GM23338 (cell line): ENCODE results near the gene HRK. TPM values are rescaled to one million over a fixed set of nuclear protein-coding genes. Genes with fewer than 3 reads are reported as not detected.

Experiments
- ATAC-seq: fragments of 200-7000 bp; cut with Tn5 transposase; 3 replicates; pipeline ENCODE4 v1.9.1; 2020
- DNase-seq: peaks from one replicate; pipeline ENCODE4 v3.0.0-alpha.2; 2015; ENCODE audit warnings: low spot score
- H2AFZ ChIP-seq: fragments of 200-600 bp; sonication (generic); 2 replicates; pipeline ENCODE4 v1.8.0; 2016; ENCODE audit warnings: antibody characterized with exemption, mild to moderate bottlenecking, moderate library complexity
- H3F3A ChIP-seq: fragments of 200-600 bp; sonication (generic); replicated peaks from 2 replicates; pipeline ENCODE4 v1.8.0; 2017; ENCODE audit warnings: antibody characterized with exemption, mixed run types, low read depth
- H3K27ac ChIP-seq: fragments of 200-600 bp; sonication (generic); 2 replicates; pipeline ENCODE4 v1.6.1; 2016; ENCODE audit warnings: low read depth
- H3K27me3 ChIP-seq: fragments of 200-600 bp; sonication (generic); 2 replicates; pipeline ENCODE4 v1.8.0; 2016; ENCODE audit warnings: mild to moderate bottlenecking, mixed run types, moderate library complexity; ENCODE audit not compliant: insufficient read depth
- H3K36me3 ChIP-seq: fragments of 200-600 bp; sonication (generic); 2 replicates; pipeline ENCODE4 v1.8.0; 2016; ENCODE audit warnings: mild to moderate bottlenecking; ENCODE audit not compliant: insufficient read depth
- H3K4me1 ChIP-seq: fragments of 200-600 bp; sonication (generic); 2 replicates; pipeline ENCODE4 v1.8.0; 2016; ENCODE audit warnings: mild to moderate bottlenecking, moderate library complexity; ENCODE audit not compliant: insufficient read depth
- H3K4me2 ChIP-seq: fragments of 200-600 bp; sonication (generic); 2 replicates; pipeline ENCODE4 v1.7.1; 2017; ENCODE audit warnings: mixed run types
- H3K4me3 ChIP-seq: fragments of 200-600 bp; sonication (generic); 2 replicates; pipeline ENCODE4 v1.6.1; 2016; ENCODE audit warnings: mixed run types
- H3K79me2 ChIP-seq: fragments of 200-600 bp; sonication (generic); replicated peaks from 2 replicates; pipeline ENCODE4 v1.8.0; 2017; ENCODE audit warnings: mild to moderate bottlenecking; ENCODE audit not compliant: insufficient read depth
- H3K9me2 ChIP-seq: fragments of 200-600 bp; sonication (generic); 2 replicates; pipeline ENCODE4 v1.8.0; 2017; ENCODE audit not compliant: insufficient read depth
- H4K20me1 ChIP-seq: fragments of 200-600 bp; sonication (generic); replicated peaks from 2 replicates; pipeline ENCODE4 v1.8.0; 2017; ENCODE audit warnings: mild to moderate bottlenecking; ENCODE audit not compliant: insufficient read depth
- H3K27ac Mint-ChIP-seq: 2 replicates; pipeline ENCODE4 v1.8.0; 2020; ENCODE audit warnings: inconsistent platforms, mild to moderate bottlenecking, moderate library complexity, mixed read lengths
- H3K27me3 Mint-ChIP-seq: 3 replicates; pipeline ENCODE4 v1.8.0; 2022; ENCODE audit warnings: low read depth, mild to moderate bottlenecking, moderate library complexity, mixed read lengths, inconsistent platforms; ENCODE audit not compliant: insufficient read depth, poor library complexity
- H3K36me3 Mint-ChIP-seq: 3 replicates; pipeline ENCODE4 v1.8.0; 2021; ENCODE audit warnings: low read depth, mild to moderate bottlenecking, inconsistent platforms, moderate library complexity, mixed read lengths
- H3K4me1 Mint-ChIP-seq: 3 replicates; pipeline ENCODE4 v1.8.0; 2020; ENCODE audit warnings: mild to moderate bottlenecking, inconsistent platforms, mixed read lengths
- H3K4me3 Mint-ChIP-seq: 3 replicates; pipeline ENCODE4 v1.8.0; 2021; ENCODE audit warnings: moderate library complexity, mild to moderate bottlenecking, inconsistent platforms, mixed read lengths
- H3K9me3 Mint-ChIP-seq: 3 replicates; pipeline ENCODE4 v1.8.0; 2020; ENCODE audit warnings: moderate library complexity, mild to moderate bottlenecking, inconsistent platforms, mixed read lengths
- CREB1 ChIP-seq: fragments of 250-450 bp; sonication (Bioruptor Pico); IDR thresholded peaks from 2 replicates; pipeline ENCODE4 v1.5.0; 2020; ENCODE audit warnings: low read depth, mild to moderate bottlenecking, moderate library complexity
- EZH2 ChIP-seq: fragments of 200-600 bp; sonication (generic); IDR thresholded peaks from one replicate; pipeline ENCODE4 v1.8.0; 2017; ENCODE audit warnings: antibody characterized with exemption, mild to moderate bottlenecking, low read depth; ENCODE audit not compliant: unreplicated experiment
- EZH2phosphoT487 ChIP-seq: fragments of 200-600 bp; sonication (generic); IDR thresholded peaks from one replicate; pipeline ENCODE4 v1.8.1; 2018; ENCODE audit warnings: antibody characterized with exemption; ENCODE audit not compliant: unreplicated experiment
- JUNB ChIP-seq: IDR thresholded peaks from one replicate; pipeline ENCODE4 v1.6.1; 2016; ENCODE audit warnings: antibody characterized with exemption; ENCODE audit not compliant: unreplicated experiment
- POLR2AphosphoS5 ChIP-seq: IDR thresholded peaks from 2 replicates; pipeline ENCODE4 v1.6.1; 2016; ENCODE audit warnings: antibody characterized with exemption, low read depth
- STAT1 ChIP-seq: IDR thresholded peaks from one replicate; pipeline ENCODE4 v1.6.1; 2016; ENCODE audit warnings: antibody characterized with exemption; ENCODE audit not compliant: unreplicated experiment
- ZNF462 ChIP-seq: fragments of 250-450 bp; sonication (Bioruptor Pico); IDR thresholded peaks from 2 replicates; pipeline ENCODE4 v1.5.0; 2020; ENCODE audit warnings: mild to moderate bottlenecking, moderate library complexity
- polyA plus RNA-seq: library from polyadenylated mRNA; unstranded; fragments of >200 nt; fragmentation: Nextera tagmentation; extraction: Ambion mirVana; gene quantifications from 2 replicates; pipeline ENCODE4 v1.2.1, GENCODE V29; 2016
- total RNA-seq: library from RNA; depleted of rRNA; stranded (reverse); fragments of >200 nt; shearing (Covaris generic); gene quantifications from 2 replicates; pipeline ENCODE4 v1.2.3, GENCODE V29; 2014
- TF ChIP-seq, protein P1 (sequence below): IDR thresholded peaks from 2 replicates; pipeline ENCODE4 v1.6.1; 2016; ENCODE audit warnings: antibody characterized with exemption

HRK gene
- total and polyA plus RNA-seq, 2 experiments from 2014 or later = 1.7 to 1.9 TPM

GRCh38 chr12:116880817-116881324 lies 370 bp downstream of the HRK start (continued):
- TF ChIP-seq ZNF462 (CRISPR knock-in tag) (no peak), CREB1 (CRISPR knock-in tag) (no peak), JUNB (no peak), STAT1 (no peak), POLR2AphosphoS5 (no peak), EZH2phosphoT487 (no peak)
- TF ChIP-seq, protein P1, sequence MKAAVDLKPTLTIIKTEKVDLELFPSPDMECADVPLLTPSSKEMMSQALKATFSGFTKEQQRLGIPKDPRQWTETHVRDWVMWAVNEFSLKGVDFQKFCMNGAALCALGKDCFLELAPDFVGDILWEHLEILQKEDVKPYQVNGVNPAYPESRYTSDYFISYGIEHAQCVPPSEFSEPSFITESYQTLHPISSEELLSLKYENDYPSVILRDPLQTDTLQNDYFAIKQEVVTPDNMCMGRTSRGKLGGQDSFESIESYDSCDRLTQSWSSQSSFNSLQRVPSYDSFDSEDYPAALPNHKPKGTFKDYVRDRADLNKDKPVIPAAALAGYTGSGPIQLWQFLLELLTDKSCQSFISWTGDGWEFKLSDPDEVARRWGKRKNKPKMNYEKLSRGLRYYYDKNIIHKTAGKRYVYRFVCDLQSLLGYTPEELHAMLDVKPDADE = no peak

GRCh38 chr12:116880213-116880816 lies 926 bp downstream of the HRK start:
- Histone ChIP-seq H3K4me2 (peak overlapping the region; percentile 97), H3K4me3 (peak overlapping the region; percentile 78), H3K4me1 (peaks cover 45% of the 10 kb centered on the region), H2AFZ (peak overlapping the region; percentile 96), H3K27ac (no peak overlapping the region), H4K20me1 (peaks cover 18% of the 10 kb centered on the region; the same call in 1 of the 2 replicates), H3K79me2 (0 out of 2 replicates have a peak, but pooled peaks cover 4% of the 10 kb centered on the region), H3F3A (peaks cover 30% of the 10 kb centered on the region), H3K27me3 (peaks cover 90% of the 10 kb centered on the region), H3K36me3 (no peaks in the 10 kb centered on the region), H3K9me2 (no peaks in the 10 kb centered on the region)
- ATAC-seq (no peak), DNase-seq (peak; percentile 32)
- H3K4me1 Mint-ChIP-seq = peaks cover 39% of the 10 kb centered on the region
- no peaks in the 10 kb centered on the region; the same call in none of the 3 replicates for H3K9me3 Mint-ChIP-seq
- H3K36me3 Mint-ChIP-seq = peaks cover 4% of the 10 kb centered on the region; the same call in 2 of the 3 replicates
- H3K4me3 Mint-ChIP-seq = peak overlapping the region; percentile 88
- H3K27ac Mint-ChIP-seq = no peak overlapping the region
- peaks cover 63% of the 10 kb centered on the region for H3K27me3 Mint-ChIP-seq
- TF ChIP-seq ZNF462 (CRISPR knock-in tag) (no peak), EZH2 (peak; percentile 81)
